Loucy (cell line): ENCODE data around the gene SYCP1.

Source experiments
- H2AFZ ChIP-seq: fragments of 200-600 bp; sonication (generic); 2 replicates; pipeline ENCODE4 v1.6.0; 2016; ENCODE audit warnings: antibody characterized with exemption, mild to moderate bottlenecking, low read length, moderate library complexity
- H3F3A ChIP-seq: fragments of 200-600 bp; 2 replicates; pipeline ENCODE4 v1.6.0; 2016; ENCODE audit warnings: antibody characterized with exemption, low read depth, mild to moderate bottlenecking
- H3K27me3 ChIP-seq: fragments of 200-600 bp; sonication (generic); 2 replicates; pipeline ENCODE4 v1.6.1; 2014; ENCODE audit warnings: low read length, mild to moderate bottlenecking; ENCODE audit not compliant: insufficient read depth, poor library complexity, severe bottlenecking
- H3K36me3 ChIP-seq: fragments of 200-600 bp; sonication (generic); 2 replicates; pipeline ENCODE4 v1.6.1; 2016; ENCODE audit warnings: low read length; ENCODE audit not compliant: insufficient read depth
- H3K4me1 ChIP-seq: fragments of 200-600 bp; sonication (generic); 2 replicates; pipeline ENCODE4 v1.5.1; 2014; ENCODE audit warnings: low read length, mild to moderate bottlenecking; ENCODE audit not compliant: insufficient read depth, poor library complexity, severe bottlenecking
- H3K4me2 ChIP-seq: fragments of 200-600 bp; sonication (generic); 2 replicates; pipeline ENCODE4 v1.6.0; 2014; ENCODE audit warnings: antibody characterized with exemption, low read length, low read depth, mild to moderate bottlenecking; ENCODE audit not compliant: poor library complexity, severe bottlenecking
- H3K4me3 ChIP-seq: fragments of 200-600 bp; sonication (generic); 2 replicates; pipeline ENCODE4 v1.5.1; 2014; ENCODE audit warnings: low read length, mild to moderate bottlenecking, mixed read lengths; ENCODE audit not compliant: poor library complexity, severe bottlenecking
- H3K79me2 ChIP-seq: fragments of 200-600 bp; sonication (generic); 2 replicates; pipeline ENCODE4 v1.6.1; 2014; ENCODE audit warnings: low read length; ENCODE audit not compliant: insufficient read depth
- H3K9ac ChIP-seq: fragments of 200-600 bp; sonication (generic); 2 replicates; pipeline ENCODE4 v1.6.0; 2014; ENCODE audit warnings: mild to moderate bottlenecking, low read depth, low read length, moderate library complexity; ENCODE audit not compliant: poor library complexity, severe bottlenecking
- H3K9me2 ChIP-seq: fragments of 200-600 bp; sonication (generic); replicated peaks from 2 replicates; pipeline ENCODE4 v1.6.1; 2016; ENCODE audit warnings: low read depth, low read length, mixed read lengths
- H3K9me3 ChIP-seq: fragments of 200-600 bp; sonication (generic); 2 replicates; pipeline ENCODE4 v1.6.1; 2014; ENCODE audit warnings: mild to moderate bottlenecking, antibody characterized with exemption, low read length, low read depth; ENCODE audit not compliant: insufficient read depth
- H4K20me1 ChIP-seq: fragments of 200-600 bp; sonication (generic); 2 replicates; pipeline ENCODE4 v1.6.0; 2014; ENCODE audit warnings: antibody characterized with exemption, low read length, mild to moderate bottlenecking; ENCODE audit not compliant: insufficient read depth, poor library complexity, severe bottlenecking
- CTCF ChIP-seq: fragments of 200-600 bp; sonication (generic); conservative IDR thresholded peaks from 2 replicates; pipeline ENCODE4 v1.5.1; 2014; ENCODE audit warnings: mild to moderate bottlenecking, antibody characterized with exemption, low read length
- EZH2phosphoT487 ChIP-seq: fragments of 200-600 bp; IDR thresholded peaks from 2 replicates; pipeline ENCODE4 v1.6.1; 2018; ENCODE audit warnings: antibody characterized with exemption, mild to moderate bottlenecking, moderate library complexity, borderline replicate concordance

SYCP1 gene

DNA sequence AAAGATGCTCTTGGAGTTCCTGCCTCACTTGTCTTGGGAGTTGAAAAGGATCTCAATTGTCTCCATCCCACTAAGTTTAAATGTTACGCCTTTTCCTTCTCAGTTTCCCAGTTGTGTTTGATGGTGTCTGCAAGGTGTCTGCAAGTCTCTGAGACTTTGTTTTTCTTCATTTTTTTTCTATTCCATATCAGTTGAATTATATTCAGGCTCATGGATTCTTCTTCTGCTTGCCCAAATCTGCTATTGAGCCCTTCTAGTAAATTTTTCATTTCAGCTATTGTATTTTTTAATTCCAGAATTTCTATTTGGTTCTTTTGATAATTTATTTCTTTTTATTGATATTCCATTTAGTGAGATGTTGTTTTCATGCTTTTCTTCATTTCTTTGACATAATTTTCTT is 127.6 kb downstream of the SYCP1 start:
- Histone ChIP-seq H3K36me3 (no peaks in the 10 kb centered on the region), H3K9ac (no peak overlapping the region), H3K4me2 (no peak overlapping the region), H3K4me3 (no peak overlapping the region), H3F3A (no peaks in the 10 kb centered on the region), H3K79me2 (no peaks in the 10 kb centered on the region), H3K4me1 (no peaks in the 10 kb centered on the region), H3K27me3 (peaks cover 4% of the 10 kb centered on the region), H3K9me3 (peaks cover 13% of the 10 kb centered on the region; the same call in 1 of the 2 replicates), H4K20me1 (no peaks in the 10 kb centered on the region), H3K9me2 (no peaks in the 10 kb centered on the region), H2AFZ (no peak overlapping the region)
- TF ChIP-seq CTCF = no peak
- no peak for TF ChIP-seq EZH2phosphoT487

DNA sequence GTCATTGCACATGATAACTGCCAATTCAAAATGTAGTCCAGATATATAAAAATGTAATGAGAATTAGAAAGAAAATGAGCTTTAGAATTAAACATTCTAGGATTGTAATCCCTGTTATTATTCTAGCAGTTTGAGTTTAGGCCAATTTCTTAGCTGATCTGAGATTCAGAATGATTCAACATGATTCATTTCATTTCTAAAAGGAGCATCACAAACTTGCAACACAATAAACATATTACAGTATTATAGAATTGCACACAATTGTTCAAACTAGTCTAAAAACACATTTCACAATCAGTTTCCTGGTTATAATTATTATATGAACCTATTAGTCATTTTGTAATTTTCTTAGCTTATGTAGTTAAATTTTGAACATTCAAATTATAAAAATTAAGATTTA is 131.6 kb downstream of the SYCP1 start:
- H3K9me3 ChIP-seq = peaks cover 17% of the 10 kb centered on the region; the same call in 1 of the 2 replicates
- H3K36me3 ChIP-seq = no peaks in the 10 kb centered on the region
- TF ChIP-seq CTCF (no peak), EZH2phosphoT487 (no peak)
- no peaks in the 10 kb centered on the region for H3K4me1 ChIP-seq
- H3K4me2 ChIP-seq = no peak overlapping the region
- H3K79me2 ChIP-seq = no peaks in the 10 kb centered on the region
- no peaks in the 10 kb centered on the region for H4K20me1 ChIP-seq
- no peak overlapping the region for H2AFZ ChIP-seq
- H3K4me3 ChIP-seq = no peak overlapping the region
- H3K9ac ChIP-seq = no peak overlapping the region
- no peaks in the 10 kb centered on the region for H3F3A ChIP-seq
- peaks cover 4% of the 10 kb centered on the region for H3K27me3 ChIP-seq
- H3K9me2 ChIP-seq = no peaks in the 10 kb centered on the region

GRCh38 chr1:114988095-114988494 is 133.4 kb downstream of the SYCP1 start:
- Histone ChIP-seq H3K9ac (no peak overlapping the region), H3K27me3 (no peaks in the 10 kb centered on the region), H4K20me1 (no peaks in the 10 kb centered on the region), H3K9me2 (no peaks in the 10 kb centered on the region), H3K9me3 (peaks cover 4% of the 10 kb centered on the region; the same call in 1 of the 2 replicates), H3K79me2 (no peaks in the 10 kb centered on the region), H3K4me2 (no peak overlapping the region), H3K4me1 (no peaks in the 10 kb centered on the region), H3K36me3 (no peaks in the 10 kb centered on the region), H2AFZ (no peak overlapping the region), H3F3A (no peaks in the 10 kb centered on the region), H3K4me3 (no peak overlapping the region)
- no peak for TF ChIP-seq CTCF
- TF ChIP-seq EZH2phosphoT487 = no peak
